SK-N-MC (cell line): Measurements from ENCODE around the gene KLF9.

ENCODE experiments used
- EZH2 ChIP-seq: fragments of 200-600 bp; sonication (generic); IDR thresholded peaks from one replicate; pipeline ENCODE4 v1.6.1; 2017; ENCODE audit warnings: antibody characterized with exemption
- POLR2AphosphoS5 ChIP-seq: IDR thresholded peaks from 2 replicates; pipeline ENCODE4 v1.6.1; 2012; ENCODE audit warnings: mild to moderate bottlenecking, low read depth, low read length, borderline replicate concordance

DNA sequence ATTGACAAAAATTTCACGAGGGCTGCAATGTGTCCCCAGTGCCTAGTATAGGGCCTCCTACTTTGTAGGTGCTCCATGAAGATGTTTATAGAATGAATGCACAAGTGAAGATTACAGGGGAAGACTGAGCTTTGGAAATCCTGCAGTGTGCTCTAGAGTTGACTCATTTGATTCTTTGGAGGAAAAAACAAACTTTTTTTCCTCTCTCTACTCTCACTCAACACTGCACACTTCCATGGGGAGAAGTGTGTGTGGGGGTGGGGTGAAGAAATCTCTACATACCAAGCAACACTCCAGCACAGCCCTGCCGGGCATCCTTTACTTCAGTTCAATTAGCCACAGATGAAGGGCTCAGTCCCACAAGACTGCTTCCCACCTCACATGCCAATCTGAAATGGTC is 49.4 kb upstream of the KLF9 start:
- TF ChIP-seq POLR2AphosphoS5 (no peak), EZH2 (no peak)
